GM21786 (cell line): ENCODE measurements around the gene EXOC6.
"Not testable (repeated sequence)": the region's sequence is repeated elsewhere in the genome, so short reads cannot be mapped to it uniquely, and the experiment has no call there.

Experiments used
- ATAC-seq: cut with Tn5 transposase; IDR thresholded peaks from one replicate; pipeline ENCODE4 v1.9.1; 2021; ENCODE audit not compliant: unreplicated experiment

Gene EXOC6

GRCh38 chr10:92931597-92931996, 83.3 kb downstream of the EXOC6 start:
- ATAC-seq, result no peak

GRCh38 chr10:92937876-92938275, 89.6 kb downstream of the EXOC6 start:
- no peak for ATAC-seq

GRCh38 chr10:92938841-92939240, 90.5 kb downstream of the EXOC6 start:
- ATAC-seq, result no peak

- ATAC-seq, result no peak
Measured at GRCh38 chr10:92942226-92942625, 93.9 kb downstream of the EXOC6 start.

GRCh38 chr10:92946491-92946890, 98.2 kb downstream of the EXOC6 start:
- ATAC-seq, result no peak

- ATAC-seq, result not testable (repeated sequence)
Measured at GRCh38 chr10:92952573-92952972, 104.3 kb downstream of the EXOC6 start.

- ATAC-seq, result no peak
Measured at GRCh38 chr10:92957223-92958010, 109.1 kb downstream of the EXOC6 start.

- ATAC-seq, result no peak
Measured at GRCh38 chr10:92961638-92962037, 113.3 kb downstream of the EXOC6 start.

GRCh38 chr10:92965314-92965713, 117.0 kb downstream of the EXOC6 start:
- ATAC-seq, result no peak

GRCh38 chr10:92967641-92968040, 119.3 kb downstream of the EXOC6 start:
- no peak for ATAC-seq

GRCh38 chr10:92969151-92969550, 120.8 kb downstream of the EXOC6 start:
- no peak for ATAC-seq

GRCh38 chr10:92970301-92971070, 122.2 kb downstream of the EXOC6 start:
- ATAC-seq, result no peak

GRCh38 chr10:92972066-92972870, 123.9 kb downstream of the EXOC6 start:
- no peak for ATAC-seq

GRCh38 chr10:92972886-92973285, 124.6 kb downstream of the EXOC6 start:
- no peak for ATAC-seq

- not testable (repeated sequence) for ATAC-seq
Measured at GRCh38 chr10:92976278-92976677, 128.0 kb downstream of the EXOC6 start.

- no peak for ATAC-seq
Measured at GRCh38 chr10:92989250-92989649, 140.9 kb downstream of the EXOC6 start.

- ATAC-seq, result no peak
Measured at GRCh38 chr10:92990615-92991014, 142.3 kb downstream of the EXOC6 start.

- no peak for ATAC-seq
Measured at GRCh38 chr10:92991513-92991912, 143.2 kb downstream of the EXOC6 start.

GRCh38 chr10:92993699-92994272, 145.5 kb downstream of the EXOC6 start:
- no peak for ATAC-seq

GRCh38 chr10:92995509-92995908, 147.2 kb downstream of the EXOC6 start:
- ATAC-seq, result no peak

- no peak for ATAC-seq
Measured at GRCh38 chr10:92997620-92998019, 149.3 kb downstream of the EXOC6 start.
